Measurements from ENCODE around the gene CDC20.

DNA sequence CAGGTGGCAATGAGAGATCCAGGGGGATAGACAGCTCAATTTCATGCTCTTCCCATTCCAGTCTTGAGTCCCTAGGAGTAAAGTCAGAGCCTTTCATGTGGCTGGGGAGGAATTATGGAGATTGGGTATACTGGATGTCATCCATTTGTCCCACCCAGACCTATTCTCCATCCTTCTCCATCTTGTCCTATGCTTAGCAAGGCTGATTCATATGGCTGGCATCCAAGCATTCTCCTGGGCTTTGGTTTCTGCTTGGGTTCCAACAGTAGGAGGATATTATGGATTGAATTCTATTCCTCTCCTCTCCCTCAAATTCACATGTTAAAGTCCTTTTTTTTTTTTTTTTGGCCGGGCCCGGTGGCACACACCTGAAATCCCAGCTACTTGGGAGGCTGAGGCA, 3.8 kb upstream of the CDC20 start:
- TF ChIP-seq, protein P1, sequence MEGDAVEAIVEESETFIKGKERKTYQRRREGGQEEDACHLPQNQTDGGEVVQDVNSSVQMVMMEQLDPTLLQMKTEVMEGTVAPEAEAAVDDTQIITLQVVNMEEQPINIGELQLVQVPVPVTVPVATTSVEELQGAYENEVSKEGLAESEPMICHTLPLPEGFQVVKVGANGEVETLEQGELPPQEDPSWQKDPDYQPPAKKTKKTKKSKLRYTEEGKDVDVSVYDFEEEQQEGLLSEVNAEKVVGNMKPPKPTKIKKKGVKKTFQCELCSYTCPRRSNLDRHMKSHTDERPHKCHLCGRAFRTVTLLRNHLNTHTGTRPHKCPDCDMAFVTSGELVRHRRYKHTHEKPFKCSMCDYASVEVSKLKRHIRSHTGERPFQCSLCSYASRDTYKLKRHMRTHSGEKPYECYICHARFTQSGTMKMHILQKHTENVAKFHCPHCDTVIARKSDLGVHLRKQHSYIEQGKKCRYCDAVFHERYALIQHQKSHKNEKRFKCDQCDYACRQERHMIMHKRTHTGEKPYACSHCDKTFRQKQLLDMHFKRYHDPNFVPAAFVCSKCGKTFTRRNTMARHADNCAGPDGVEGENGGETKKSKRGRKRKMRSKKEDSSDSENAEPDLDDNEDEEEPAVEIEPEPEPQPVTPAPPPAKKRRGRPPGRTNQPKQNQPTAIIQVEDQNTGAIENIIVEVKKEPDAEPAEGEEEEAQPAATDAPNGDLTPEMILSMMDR (IDR thresholded peaks at IDR 0.05; ENCODE audit: low read length): no peak
- TF ChIP-seq EZH2 (IDR thresholded peaks at IDR 0.05; ENCODE audit: borderline replicate concordance, low read length): no peak

All from OCI-LY1 (cell line).